Sigmoid colon (tissue), 4 donors: Measurements from ENCODE around the gene OR5L2.

Experiments used
- CTCF ChIP-seq, 4 experiments: fragments of 450-650 bp in 3 of 4; fragments of 200-600 bp in 1 of 4; IDR thresholded peaks; one replicate each; pipeline ENCODE4 v1.5.1; 2016 to 2019; ENCODE audit warnings: antibody characterized with exemption in 4 of 4, mild to moderate bottlenecking in 3 of 4, moderate library complexity in 2 of 4
- POLR2AphosphoS5 ChIP-seq, 4 donors: sonication (generic); formaldehyde crosslinking; IDR thresholded peaks; one replicate each; pipeline ENCODE4 v1.6.1; 2017; ENCODE audit warnings: antibody characterized with exemption in 4 of 4

- TF ChIP-seq POLR2AphosphoS5 (IDR thresholded peaks at IDR 0.05) (no peak), CTCF (IDR thresholded peaks at IDR 0.05) (no peak)
These were observed 11.4 kb downstream of the OR5L2 start, which contains the start of gene OR5D16 for GRCh38 chr11:55838452-55838851.
